ENCODE data around the gene NOTUM. TPM values are rescaled to one million over a fixed set of nuclear protein-coding genes. Genes with fewer than 3 reads are reported as not detected.

NOTUM gene
- total RNA-seq, result 1 to 10 TPM in 3 of 4 donors, not detected in 1; 1.7 to 1.8 (median 1.7) TPM

DNA sequence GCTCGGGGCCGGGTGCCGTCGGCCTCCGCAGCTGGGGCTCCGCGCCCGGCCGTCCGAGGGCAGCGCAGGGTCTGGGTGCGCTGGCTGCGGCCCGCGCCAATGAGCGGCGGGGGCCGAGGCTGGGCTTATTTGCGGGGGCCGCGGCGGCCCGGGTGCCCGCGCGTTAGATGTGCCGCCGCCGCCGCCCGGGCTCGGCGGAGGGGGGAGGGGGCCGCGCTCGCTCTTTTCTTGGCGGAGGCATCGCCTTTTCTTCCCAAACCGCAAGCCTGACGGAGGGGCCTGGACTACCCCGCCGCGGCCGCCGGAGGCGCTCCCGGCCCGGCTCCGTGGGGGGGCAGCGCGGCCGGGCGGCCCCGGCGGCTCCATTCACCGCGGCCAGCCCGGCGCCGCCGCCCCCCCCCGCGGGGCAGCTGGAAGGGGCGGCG lies at the start of gene NOTUM:
Gene NOTUM, minus strand, starts transcription at position 101 of the 425 bp plus-strand sequence. CDS start 278 bp downstream, outside the sequence.
- intact Hi-C loops (cut with DNase I; ENCODE audit: low total_unique reads), result no loop called here
- TF ChIP-seq, protein P1, sequence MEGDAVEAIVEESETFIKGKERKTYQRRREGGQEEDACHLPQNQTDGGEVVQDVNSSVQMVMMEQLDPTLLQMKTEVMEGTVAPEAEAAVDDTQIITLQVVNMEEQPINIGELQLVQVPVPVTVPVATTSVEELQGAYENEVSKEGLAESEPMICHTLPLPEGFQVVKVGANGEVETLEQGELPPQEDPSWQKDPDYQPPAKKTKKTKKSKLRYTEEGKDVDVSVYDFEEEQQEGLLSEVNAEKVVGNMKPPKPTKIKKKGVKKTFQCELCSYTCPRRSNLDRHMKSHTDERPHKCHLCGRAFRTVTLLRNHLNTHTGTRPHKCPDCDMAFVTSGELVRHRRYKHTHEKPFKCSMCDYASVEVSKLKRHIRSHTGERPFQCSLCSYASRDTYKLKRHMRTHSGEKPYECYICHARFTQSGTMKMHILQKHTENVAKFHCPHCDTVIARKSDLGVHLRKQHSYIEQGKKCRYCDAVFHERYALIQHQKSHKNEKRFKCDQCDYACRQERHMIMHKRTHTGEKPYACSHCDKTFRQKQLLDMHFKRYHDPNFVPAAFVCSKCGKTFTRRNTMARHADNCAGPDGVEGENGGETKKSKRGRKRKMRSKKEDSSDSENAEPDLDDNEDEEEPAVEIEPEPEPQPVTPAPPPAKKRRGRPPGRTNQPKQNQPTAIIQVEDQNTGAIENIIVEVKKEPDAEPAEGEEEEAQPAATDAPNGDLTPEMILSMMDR (IDR thresholded peaks at IDR 0.05 in 4 of 5, conservative IDR thresholded peaks at IDR 0.05 in 1 of 5), result peak in 3 of 5 experiments; percentile 19 to 53 (median 39)
- no peak for TF ChIP-seq POLR2A (IDR thresholded peaks at IDR 0.05)
- H3K27ac ChIP-seq, result peak within 1 kb of the TSS; percentile 61 to 90 (median 82)
- H3K36me3 ChIP-seq, result no peaks in the 10 kb centered on the region
- in situ Hi-C loops (cut with MboI; ENCODE audit: low sequenced_read_pairs in 4 of 4), result loop anchor here in 1 of 4 donors (5.0 kb wide), 1 partner anchor 61 kb away; the partner anchor contains the start of genes CENPX and LRRC45
- peaks cover 12 to 23% of the 10 kb centered on the region in 2 donors for H3K4me1 ChIP-seq
- no peaks in the 10 kb centered on the region for H3K9me3 ChIP-seq
- peak within 1 kb of the TSS; percentile 40 to 54 (median 48) for H3K4me3 ChIP-seq
- DNase-seq (peak in 1 of 2 donors; percentile 39), ATAC-seq (peak in 1 of 2 donors; percentile 47)
- H3K27me3 ChIP-seq, result peaks cover 7 to 21% (median 19%) of the 10 kb centered on the region in 3 donors

DNA sequence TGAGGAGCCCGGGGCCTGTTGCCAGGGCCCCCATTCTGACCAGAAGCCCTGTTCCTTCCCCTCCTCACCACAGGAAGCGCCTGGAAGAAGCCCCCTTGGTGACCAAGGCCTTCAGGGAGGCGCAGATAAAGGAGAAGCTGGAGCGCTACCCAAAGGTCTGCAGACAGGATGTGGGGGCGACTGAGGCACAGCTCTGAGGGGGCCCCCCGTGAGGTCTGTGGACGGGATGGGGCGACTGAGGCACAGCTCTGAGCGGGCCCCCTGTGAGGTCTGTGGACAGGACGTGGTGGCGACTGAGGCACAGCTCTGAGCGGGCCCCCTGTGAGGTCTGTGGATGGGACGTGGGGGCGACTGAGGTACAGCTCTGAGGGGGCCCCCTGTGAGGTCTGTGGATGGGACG lies 48.4 kb upstream of the NOTUM start:
- no peaks in the 10 kb centered on the region for H3K27me3 ChIP-seq
- in situ Hi-C loops (cut with MboI; ENCODE audit: low sequenced_read_pairs in 4 of 4) (no loop called here), intact Hi-C loops (cut with DNase I; ENCODE audit: low total_unique reads) (loop anchor here (10.0 kb wide), 1 partner anchor 65 kb away; no protein-coding TSS in a partner anchor)
- TF ChIP-seq, protein P1 (IDR thresholded peaks at IDR 0.05 in 4 of 5, conservative IDR thresholded peaks at IDR 0.05 in 1 of 5), result no peak
- no peak for TF ChIP-seq POLR2A (IDR thresholded peaks at IDR 0.05)
- peaks cover 0 to 3% of the 10 kb centered on the region in 2 donors for H3K36me3 ChIP-seq
- no peak for DNase-seq
- H3K9me3 ChIP-seq, result no peaks in the 10 kb centered on the region
- H3K4me1 ChIP-seq, result peaks cover 0 to 7% of the 10 kb centered on the region in 2 donors
- no peak overlapping the region for H3K27ac ChIP-seq
- no peak overlapping the region for H3K4me3 ChIP-seq
- ATAC-seq, result no peak

DNA sequence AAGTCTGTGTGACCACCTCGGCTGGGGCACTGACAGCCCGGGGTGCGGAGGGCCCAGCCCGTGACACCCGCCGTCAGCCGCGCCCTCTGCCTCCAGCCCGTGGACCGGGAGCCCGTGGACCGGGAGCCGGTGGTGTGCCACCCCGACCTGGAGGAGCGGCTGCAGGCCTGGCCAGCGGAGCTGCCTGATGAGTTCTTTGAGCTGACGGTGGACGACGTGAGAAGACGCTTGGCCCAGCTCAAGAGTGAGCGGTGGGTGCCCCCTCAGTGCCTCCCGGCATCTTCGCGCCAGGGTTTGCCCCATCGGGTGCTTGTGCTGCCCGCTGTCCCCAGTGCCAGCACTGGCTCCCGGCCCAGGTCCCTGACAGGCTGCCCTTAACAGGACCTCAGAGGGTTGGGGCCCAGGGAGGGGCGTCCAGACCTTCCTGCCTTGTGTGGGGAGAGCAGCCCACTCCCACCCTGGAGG lies 48.0 kb upstream of the NOTUM start:
- in situ Hi-C loops (cut with MboI; ENCODE audit: low sequenced_read_pairs in 4 of 4) (no loop called here), intact Hi-C loops (cut with DNase I; ENCODE audit: low total_unique reads) (loop anchor here (10.0 kb wide), 1 partner anchor 66 kb away; no protein-coding TSS in a partner anchor)
- Histone ChIP-seq H3K9me3 (no peaks in the 10 kb centered on the region), H3K27ac (no peak overlapping the region), H3K4me1 (peaks cover 2 to 11% of the 10 kb centered on the region in 2 donors), H3K36me3 (peaks cover 0 to 3% of the 10 kb centered on the region in 2 donors), H3K27me3 (no peaks in the 10 kb centered on the region), H3K4me3 (no peak overlapping the region)
- TF ChIP-seq, protein P1 (IDR thresholded peaks at IDR 0.05 in 4 of 5, conservative IDR thresholded peaks at IDR 0.05 in 1 of 5), result no peak
- TF ChIP-seq POLR2A (IDR thresholded peaks at IDR 0.05), result no peak
- DNase-seq (no peak), ATAC-seq (no peak)

- Histone ChIP-seq H3K27me3 (no peaks in the 10 kb centered on the region), H3K4me1 (peaks cover 7 to 17% of the 10 kb centered on the region in 2 donors), H3K4me3 (no peak overlapping the region), H3K27ac (no peak overlapping the region), H3K9me3 (no peaks in the 10 kb centered on the region), H3K36me3 (peaks cover 0 to 3% of the 10 kb centered on the region in 2 donors)
- no peak for ATAC-seq
- no peak for TF ChIP-seq POLR2A (IDR thresholded peaks at IDR 0.05)
- TF ChIP-seq, protein P1 (IDR thresholded peaks at IDR 0.05 in 4 of 5, conservative IDR thresholded peaks at IDR 0.05 in 1 of 5), result no peak
- DNase-seq, result no peak
- intact Hi-C loops (cut with DNase I; ENCODE audit: low total_unique reads), result loop anchor here (10.0 kb wide), 1 partner anchor 66 kb away; no protein-coding TSS in a partner anchor
- in situ Hi-C loops (cut with MboI; ENCODE audit: low sequenced_read_pairs in 4 of 4), result no loop called here
Measured at GRCh38 chr17:82008258-82008940, 47.4 kb upstream of the NOTUM start.

Data from gastrocnemius medialis (tissue), 4 donors.